ENCODE measurements around the gene ZNF837.
A peak's percentile ranks its signal among the peaks of the same experiment; 100 is the strongest.

Gene ZNF837

GRCh38 chr19:58367698-58368454 is 13.0 kb downstream of the ZNF837 start:
- Histone ChIP-seq H3K36me3 (ENCODE audit: control insufficient read depth, insufficient read depth, low read length) (no peaks in the 10 kb centered on the region), H3K27ac (ENCODE audit: low read depth, low read length) (no peak overlapping the region), H3K9ac (ENCODE audit: low read depth, low read length) (no peak overlapping the region), H3K27me3 (ENCODE audit: control insufficient read depth, insufficient read depth, low read length) (no peaks in the 10 kb centered on the region), H3K4me1 (ENCODE audit: control insufficient read depth, insufficient read depth, low read length) (no peaks in the 10 kb centered on the region), H3K4me3 (ENCODE audit: low read depth, low read length) (no peak overlapping the region), H3K9me3 (ENCODE audit: control insufficient read depth, insufficient read depth, low read length) (no peaks in the 10 kb centered on the region)

GRCh38 chr19:58366585-58367430 is 14.0 kb downstream of the ZNF837 start:
- Histone ChIP-seq H3K9me3 (ENCODE audit: control insufficient read depth, insufficient read depth, low read length) (no peaks in the 10 kb centered on the region), H3K27me3 (ENCODE audit: control insufficient read depth, insufficient read depth, low read length) (no peaks in the 10 kb centered on the region), H3K27ac (ENCODE audit: low read depth, low read length) (no peak overlapping the region), H3K9ac (ENCODE audit: low read depth, low read length) (no peak overlapping the region), H3K36me3 (ENCODE audit: control insufficient read depth, insufficient read depth, low read length) (no peaks in the 10 kb centered on the region), H3K4me1 (ENCODE audit: control insufficient read depth, insufficient read depth, low read length) (no peaks in the 10 kb centered on the region), H3K4me3 (ENCODE audit: low read depth, low read length) (no peak overlapping the region)

- Histone ChIP-seq H3K4me1 (ENCODE audit: control insufficient read depth, insufficient read depth, low read length) (no peaks in the 10 kb centered on the region), H3K9me3 (ENCODE audit: control insufficient read depth, insufficient read depth, low read length) (no peaks in the 10 kb centered on the region), H3K27me3 (ENCODE audit: control insufficient read depth, insufficient read depth, low read length) (no peaks in the 10 kb centered on the region), H3K36me3 (ENCODE audit: control insufficient read depth, insufficient read depth, low read length) (no peaks in the 10 kb centered on the region), H3K9ac (ENCODE audit: low read depth, low read length) (no peak overlapping the region), H3K4me3 (ENCODE audit: low read depth, low read length) (no peak overlapping the region), H3K27ac (ENCODE audit: low read depth, low read length) (no peak overlapping the region)
Observed at GRCh38 chr19:58364146-58364545, 16.7 kb downstream of the ZNF837 start.

- H3K36me3 ChIP-seq (ENCODE audit: control insufficient read depth, insufficient read depth, low read length) = no peaks in the 10 kb centered on the region
- H3K27ac ChIP-seq (ENCODE audit: low read depth, low read length) = peak within 1 kb of the TSS; percentile 84
- H3K9ac ChIP-seq (ENCODE audit: low read depth, low read length) = peak within 1 kb of the TSS; percentile 86
- H3K9me3 ChIP-seq (ENCODE audit: control insufficient read depth, insufficient read depth, low read length) = no peaks in the 10 kb centered on the region
- peak within 1 kb of the TSS; percentile 80 for H3K4me3 ChIP-seq (ENCODE audit: low read depth, low read length)
- no peaks in the 10 kb centered on the region; the same call in 1 of the 2 replicates for H3K4me1 ChIP-seq (ENCODE audit: control insufficient read depth, insufficient read depth, low read length)
- no peaks in the 10 kb centered on the region for H3K27me3 ChIP-seq (ENCODE audit: control insufficient read depth, insufficient read depth, low read length)
Observed at GRCh38 chr19:58362272-58362994, 18.4 kb downstream of the ZNF837 start, which contains the start of gene ZNF497. ZNF497 (minus strand) TSS chr19:58362751; CDS start chr19:58357635, 5,116 bp downstream.

GRCh38 chr19:58361900-58362271 is 18.9 kb downstream of the ZNF837 start:
- Histone ChIP-seq H3K36me3 (ENCODE audit: control insufficient read depth, insufficient read depth, low read length) (no peaks in the 10 kb centered on the region), H3K4me1 (ENCODE audit: control insufficient read depth, insufficient read depth, low read length) (no peaks in the 10 kb centered on the region; the same call in 1 of the 2 replicates), H3K27me3 (ENCODE audit: control insufficient read depth, insufficient read depth, low read length) (no peaks in the 10 kb centered on the region), H3K9me3 (ENCODE audit: control insufficient read depth, insufficient read depth, low read length) (no peaks in the 10 kb centered on the region), H3K4me3 (ENCODE audit: low read depth, low read length) (peak overlapping the region; percentile 80), H3K27ac (ENCODE audit: low read depth, low read length) (peak overlapping the region; percentile 84), H3K9ac (ENCODE audit: low read depth, low read length) (peak overlapping the region; percentile 86)

GRCh38 chr19:58357481-58358145 is 23.2 kb downstream of the ZNF837 start:
- Histone ChIP-seq H3K4me1 (ENCODE audit: control insufficient read depth, insufficient read depth, low read length) (no peaks in the 10 kb centered on the region; the same call in 1 of the 2 replicates), H3K27me3 (ENCODE audit: control insufficient read depth, insufficient read depth, low read length) (no peaks in the 10 kb centered on the region), H3K4me3 (ENCODE audit: low read depth, low read length) (no peak overlapping the region), H3K9me3 (ENCODE audit: control insufficient read depth, insufficient read depth, low read length) (no peaks in the 10 kb centered on the region), H3K27ac (ENCODE audit: low read depth, low read length) (no peak overlapping the region), H3K36me3 (ENCODE audit: control insufficient read depth, insufficient read depth, low read length) (no peaks in the 10 kb centered on the region), H3K9ac (ENCODE audit: low read depth, low read length) (no peak overlapping the region)

GRCh38 chr19:58356766-58357480 is 23.9 kb downstream of the ZNF837 start:
- Histone ChIP-seq H3K27ac (ENCODE audit: low read depth, low read length) (no peak overlapping the region), H3K4me3 (ENCODE audit: low read depth, low read length) (no peak overlapping the region), H3K4me1 (ENCODE audit: control insufficient read depth, insufficient read depth, low read length) (no peaks in the 10 kb centered on the region; the same call in 1 of the 2 replicates), H3K27me3 (ENCODE audit: control insufficient read depth, insufficient read depth, low read length) (no peaks in the 10 kb centered on the region), H3K36me3 (ENCODE audit: control insufficient read depth, insufficient read depth, low read length) (no peaks in the 10 kb centered on the region), H3K9ac (ENCODE audit: low read depth, low read length) (no peak overlapping the region), H3K9me3 (ENCODE audit: control insufficient read depth, insufficient read depth, low read length) (no peaks in the 10 kb centered on the region)

GRCh38 chr19:58355908-58356765 is 24.7 kb downstream of the ZNF837 start:
- H3K4me1 ChIP-seq (ENCODE audit: control insufficient read depth, insufficient read depth, low read length) = no peaks in the 10 kb centered on the region; the same call in 1 of the 2 replicates
- H3K4me3 ChIP-seq (ENCODE audit: low read depth, low read length) = no peak overlapping the region
- H3K27me3 ChIP-seq (ENCODE audit: control insufficient read depth, insufficient read depth, low read length) = no peaks in the 10 kb centered on the region
- no peaks in the 10 kb centered on the region for H3K9me3 ChIP-seq (ENCODE audit: control insufficient read depth, insufficient read depth, low read length)
- no peaks in the 10 kb centered on the region for H3K36me3 ChIP-seq (ENCODE audit: control insufficient read depth, insufficient read depth, low read length)
- H3K27ac ChIP-seq (ENCODE audit: low read depth, low read length) = no peak overlapping the region
- H3K9ac ChIP-seq (ENCODE audit: low read depth, low read length) = no peak overlapping the region

- no peaks in the 10 kb centered on the region for H3K27me3 ChIP-seq (ENCODE audit: control insufficient read depth, insufficient read depth, low read length)
- H3K9me3 ChIP-seq (ENCODE audit: control insufficient read depth, insufficient read depth, low read length) = no peaks in the 10 kb centered on the region
- no peak overlapping the region for H3K4me3 ChIP-seq (ENCODE audit: low read depth, low read length)
- H3K27ac ChIP-seq (ENCODE audit: low read depth, low read length) = no peak overlapping the region
- H3K9ac ChIP-seq (ENCODE audit: low read depth, low read length) = no peak overlapping the region
- no peaks in the 10 kb centered on the region for H3K36me3 ChIP-seq (ENCODE audit: control insufficient read depth, insufficient read depth, low read length)
- H3K4me1 ChIP-seq (ENCODE audit: control insufficient read depth, insufficient read depth, low read length) = no peaks in the 10 kb centered on the region; the same call in 1 of the 2 replicates
Observed at GRCh38 chr19:58355215-58355796, 25.5 kb downstream of the ZNF837 start.

Measured in HUES48 (cell line).